ENCODE results near the gene C14orf119.

GRCh38 chr14:23115918-23116317 is 20.6 kb downstream of the C14orf119 start:
- no peak for TF ChIP-seq EZH2phosphoT487 (IDR thresholded peaks at IDR 0.05; ENCODE audit: borderline replicate concordance, low read depth, low read length)
- no peak for TF ChIP-seq CTCF (conservative IDR thresholded peaks at IDR 0.05; ENCODE audit: low read length)

Data from OCI-LY7 (cell line).